Astrocyte (in vitro differentiated cells and primary cell): ENCODE results near the gene ROMO1.

ENCODE experiments used
- EZH2 ChIP-seq: IDR thresholded peaks from 2 replicates; pipeline ENCODE4 v1.6.1; 2012; ENCODE audit warnings: mild to moderate bottlenecking, low read length, inconsistent platforms; ENCODE audit not compliant: insufficient read depth
- TF ChIP-seq, protein P1 (sequence below): IDR thresholded peaks from 2 replicates; pipeline ENCODE4 v1.5.1; 2011; ENCODE audit warnings: low read depth, mild to moderate bottlenecking, inconsistent platforms, low read length, moderate library complexity; ENCODE audit not compliant: insufficient read depth

DNA sequence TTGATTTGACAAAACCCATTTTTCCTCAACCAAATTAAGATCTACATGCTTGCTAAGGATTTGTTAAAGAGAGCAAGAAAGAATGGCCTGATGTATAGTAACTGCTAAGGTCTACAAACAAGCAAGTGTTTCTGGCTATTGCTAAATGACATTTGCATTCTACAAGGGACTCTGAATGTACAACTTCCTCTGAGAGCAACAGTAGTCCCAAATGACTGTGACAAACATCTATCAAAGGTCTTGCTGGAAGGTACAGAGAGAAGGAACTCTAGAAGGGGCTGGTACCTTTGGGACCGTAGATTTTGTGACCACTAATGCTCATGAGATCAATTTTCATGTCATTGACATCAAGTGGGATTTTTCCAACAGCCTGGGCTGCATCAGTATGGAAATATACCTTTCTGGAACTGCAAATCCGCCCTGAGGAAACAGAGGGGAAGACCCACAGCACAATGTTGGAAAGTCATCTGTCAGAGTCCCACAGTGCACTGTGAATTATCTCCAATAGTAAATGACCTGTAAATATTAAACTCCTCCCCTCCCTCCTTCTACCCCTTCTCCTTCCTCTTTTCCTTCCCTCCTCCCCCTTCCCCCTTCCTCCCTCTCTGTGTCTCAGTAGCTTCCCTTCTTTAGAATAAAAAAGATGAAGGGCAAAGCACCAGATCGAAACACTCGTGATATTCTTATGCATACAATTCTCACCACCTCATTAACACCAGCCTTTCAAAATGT is 18.6 kb upstream of the ROMO1 start:
- TF ChIP-seq, protein P1, sequence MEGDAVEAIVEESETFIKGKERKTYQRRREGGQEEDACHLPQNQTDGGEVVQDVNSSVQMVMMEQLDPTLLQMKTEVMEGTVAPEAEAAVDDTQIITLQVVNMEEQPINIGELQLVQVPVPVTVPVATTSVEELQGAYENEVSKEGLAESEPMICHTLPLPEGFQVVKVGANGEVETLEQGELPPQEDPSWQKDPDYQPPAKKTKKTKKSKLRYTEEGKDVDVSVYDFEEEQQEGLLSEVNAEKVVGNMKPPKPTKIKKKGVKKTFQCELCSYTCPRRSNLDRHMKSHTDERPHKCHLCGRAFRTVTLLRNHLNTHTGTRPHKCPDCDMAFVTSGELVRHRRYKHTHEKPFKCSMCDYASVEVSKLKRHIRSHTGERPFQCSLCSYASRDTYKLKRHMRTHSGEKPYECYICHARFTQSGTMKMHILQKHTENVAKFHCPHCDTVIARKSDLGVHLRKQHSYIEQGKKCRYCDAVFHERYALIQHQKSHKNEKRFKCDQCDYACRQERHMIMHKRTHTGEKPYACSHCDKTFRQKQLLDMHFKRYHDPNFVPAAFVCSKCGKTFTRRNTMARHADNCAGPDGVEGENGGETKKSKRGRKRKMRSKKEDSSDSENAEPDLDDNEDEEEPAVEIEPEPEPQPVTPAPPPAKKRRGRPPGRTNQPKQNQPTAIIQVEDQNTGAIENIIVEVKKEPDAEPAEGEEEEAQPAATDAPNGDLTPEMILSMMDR: no peak
- TF ChIP-seq EZH2: no peak
